GM21737 (cell line): ENCODE data around the gene SRPRB.

Experiments
- ATAC-seq: cut with Tn5 transposase; IDR thresholded peaks from one replicate; pipeline ENCODE4 v1.9.1; 2021; ENCODE audit warnings: mild to moderate bottlenecking, moderate library complexity; ENCODE audit not compliant: unreplicated experiment

SRPRB gene

DNA sequence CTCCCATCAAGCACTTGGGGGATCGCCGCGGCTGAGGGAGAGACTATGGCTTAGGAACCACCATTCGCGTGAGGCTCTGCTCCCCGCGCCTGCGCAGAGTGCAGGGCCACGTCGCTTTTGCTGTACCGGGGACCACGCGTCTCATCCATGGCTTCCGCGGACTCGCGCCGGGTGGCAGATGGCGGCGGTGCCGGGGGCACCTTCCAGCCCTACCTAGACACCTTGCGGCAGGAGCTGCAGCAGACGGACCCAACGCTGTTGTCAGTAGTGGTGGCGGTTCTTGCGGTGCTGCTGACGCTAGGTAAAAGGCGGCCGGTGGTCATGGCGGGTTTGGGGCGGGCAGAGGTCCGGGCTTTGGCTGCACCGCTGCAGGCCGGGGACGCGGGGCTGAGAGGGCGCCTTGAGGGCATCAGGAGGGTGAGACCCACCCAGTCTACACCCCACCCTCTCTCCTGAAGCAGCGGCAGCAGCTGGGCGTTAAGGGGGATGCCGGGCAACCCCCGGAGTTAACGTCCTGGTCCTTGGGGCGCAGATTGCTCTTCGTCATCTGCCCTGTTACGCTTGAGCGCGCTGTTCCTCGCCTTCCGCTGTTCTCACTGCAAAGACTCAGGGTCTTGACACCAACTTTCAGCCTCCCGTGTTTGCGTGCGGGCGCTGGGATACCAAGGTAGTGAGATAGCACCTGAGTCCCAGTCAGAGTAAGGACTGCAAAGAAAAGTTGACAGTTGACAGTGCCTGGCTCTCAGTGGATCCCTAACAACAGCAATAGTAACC is at the start of gene SRPRB:
Gene SRPRB, plus strand, starts transcription at position 114 of the 774 bp plus-strand sequence. Its CDS starts 34 bp downstream, at position 148.
- ATAC-seq: peak; percentile 97

GRCh38 chr3:133756716-133757694 is 48.6 kb upstream of the SRPRB start:
- no peak for ATAC-seq

GRCh38 chr3:133757701-133758567 is 47.7 kb upstream of the SRPRB start:
- no peak for ATAC-seq

DNA sequence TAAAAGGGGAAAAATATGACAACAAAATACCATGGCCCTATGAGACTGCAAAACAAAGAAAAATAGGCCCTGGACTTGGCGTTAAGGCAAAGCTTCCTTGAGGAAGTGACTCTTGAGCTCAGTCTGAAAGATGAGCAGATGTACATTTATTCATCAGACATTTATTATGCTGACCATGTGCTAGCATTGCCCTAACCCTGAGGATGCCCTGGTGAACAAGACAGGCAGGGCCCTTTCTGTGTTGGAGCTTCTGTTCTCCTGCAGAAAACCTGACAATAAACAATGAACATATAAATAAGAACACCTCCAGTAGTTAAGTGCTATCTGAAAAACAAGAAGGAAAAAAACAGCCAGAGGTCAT is 47.1 kb upstream of the SRPRB start:
- ATAC-seq: no peak

- no peak for ATAC-seq
Observed at GRCh38 chr3:133758964-133759739, 46.5 kb upstream of the SRPRB start.

DNA sequence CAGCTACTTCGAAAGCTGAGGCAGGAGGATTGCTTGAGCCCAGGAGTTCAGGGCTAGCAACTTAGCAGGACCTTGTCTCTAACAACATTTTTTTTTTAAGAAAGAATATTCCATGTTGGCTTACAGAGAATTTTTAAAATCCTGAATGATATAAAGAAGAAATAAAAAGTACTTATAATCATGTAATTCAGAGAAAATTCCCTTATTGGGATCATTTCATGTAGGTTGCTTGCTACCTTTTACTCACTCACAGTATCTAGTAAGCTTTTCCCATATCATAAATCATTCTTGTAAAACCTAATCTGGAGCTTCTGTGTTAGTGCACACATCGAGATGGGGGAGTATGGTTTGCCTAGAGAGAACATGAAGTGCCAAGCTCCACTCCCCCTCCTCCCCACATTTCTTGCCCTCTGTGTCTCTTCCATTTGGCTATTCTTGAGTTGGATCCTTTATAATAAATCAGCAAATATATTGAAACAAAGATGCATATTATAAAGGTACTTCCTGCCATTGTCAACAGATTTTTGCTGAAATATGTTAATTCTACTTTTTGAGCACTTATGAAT is 45.8 kb upstream of the SRPRB start:
- ATAC-seq: no peak

- no peak for ATAC-seq
Observed at GRCh38 chr3:133760916-133761315, 44.7 kb upstream of the SRPRB start.

DNA sequence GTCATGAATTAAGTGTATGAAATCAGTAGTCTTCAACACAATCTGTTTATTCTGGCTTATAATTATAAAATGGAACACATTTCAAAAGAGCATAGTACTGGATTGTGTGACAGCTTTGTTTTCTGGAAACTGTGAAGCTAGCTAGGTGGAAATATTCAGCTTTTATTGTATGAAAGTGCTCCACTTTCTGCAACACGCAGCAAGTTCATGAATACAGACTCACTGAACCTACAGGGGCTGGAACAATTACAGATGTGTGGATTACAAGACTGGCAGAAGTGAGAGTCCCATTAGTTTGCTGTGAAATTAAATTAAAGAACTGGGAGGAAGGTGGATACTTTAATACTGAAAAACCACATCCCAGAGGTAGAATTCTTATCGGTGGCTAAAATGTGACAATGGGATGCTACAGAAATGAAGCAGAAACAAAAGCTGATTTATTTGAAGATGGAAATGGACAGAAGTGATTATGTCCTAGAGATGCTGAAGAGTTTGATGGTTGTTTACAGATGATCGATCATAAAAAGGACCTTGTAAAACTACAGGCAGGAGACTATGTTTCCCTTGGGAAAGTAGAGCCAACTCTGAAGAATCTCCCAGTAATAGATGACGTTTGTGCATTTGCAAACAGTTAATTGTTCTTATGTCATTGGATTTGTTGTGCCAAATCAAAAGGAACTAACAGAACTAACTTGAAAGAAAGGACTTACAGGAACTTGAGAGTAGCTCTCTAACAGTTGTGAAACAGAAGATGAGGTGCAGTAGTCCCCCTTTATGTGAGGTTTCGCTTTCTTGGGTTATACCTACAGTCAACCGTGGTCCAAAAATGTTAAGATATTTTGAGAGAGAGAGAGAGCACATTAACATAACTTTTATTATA is 43.8 kb upstream of the SRPRB start:
- ATAC-seq: no peak

DNA sequence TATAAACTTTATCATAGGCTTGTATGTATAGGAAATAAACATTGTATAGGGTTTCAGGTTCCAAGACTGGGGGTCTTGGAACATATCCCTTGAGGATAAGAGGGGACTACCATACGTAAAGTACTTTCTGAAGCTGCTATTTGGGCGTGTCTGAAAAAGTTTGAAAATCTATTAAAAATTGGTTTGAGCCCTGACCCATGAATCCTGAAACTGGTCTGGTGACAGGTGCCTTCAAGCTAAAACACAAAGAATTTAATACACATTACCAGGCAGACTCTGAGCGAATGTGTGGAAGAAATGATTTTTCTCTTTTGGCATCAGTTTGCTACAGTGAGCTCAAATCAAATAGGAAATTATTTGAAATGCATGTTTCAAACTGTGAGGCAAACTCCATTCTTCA is 43.1 kb upstream of the SRPRB start:
- no peak for ATAC-seq

- no peak for ATAC-seq
Observed at GRCh38 chr3:133763797-133764683, 41.6 kb upstream of the SRPRB start.

DNA sequence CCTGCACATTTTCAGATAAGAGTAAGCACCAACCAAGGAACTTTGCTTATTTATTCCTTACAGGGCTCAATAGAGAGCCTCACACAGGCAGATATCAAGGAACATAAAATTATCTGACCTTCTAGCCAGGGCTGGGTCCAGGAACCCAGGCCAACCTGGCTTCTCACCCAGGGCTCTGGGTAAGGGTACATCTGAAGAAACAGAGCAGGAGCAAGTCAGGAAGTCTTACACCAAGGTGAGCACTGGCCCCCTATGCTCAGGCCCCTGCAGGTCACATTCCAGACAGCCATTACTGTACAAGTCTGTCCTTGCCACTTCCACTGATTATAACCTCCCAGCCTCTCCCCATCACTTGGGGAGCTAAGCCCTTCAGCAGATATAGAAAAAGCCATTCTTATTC is 40.4 kb upstream of the SRPRB start:
- no peak for ATAC-seq

- no peak for ATAC-seq
Observed at GRCh38 chr3:133767607-133768006, 38.0 kb upstream of the SRPRB start.

- no peak for ATAC-seq
Observed at GRCh38 chr3:133769536-133769935, 36.1 kb upstream of the SRPRB start.

GRCh38 chr3:133773732-133774131 is 31.9 kb upstream of the SRPRB start:
- ATAC-seq: no peak

GRCh38 chr3:133775309-133775708 is 30.3 kb upstream of the SRPRB start:
- no peak for ATAC-seq

DNA sequence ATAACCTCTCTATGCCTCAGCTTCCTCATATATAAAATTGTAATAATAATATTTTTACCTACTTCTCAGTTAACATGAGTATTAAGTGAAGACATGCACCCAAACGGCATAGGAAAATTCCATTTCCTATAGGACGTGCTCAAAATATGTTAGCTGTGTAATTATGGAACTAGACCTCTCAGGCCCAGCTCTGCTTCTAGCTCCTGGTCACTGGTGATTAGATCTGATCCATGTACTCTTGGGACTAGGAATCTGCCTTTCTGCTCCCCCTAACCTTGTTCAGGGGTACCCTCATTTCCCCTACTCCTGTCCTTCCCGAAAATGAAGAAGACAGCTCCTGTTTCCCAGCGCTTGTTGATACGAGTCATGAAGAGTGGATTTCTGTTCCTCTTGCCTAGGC is 29.8 kb upstream of the SRPRB start:
- ATAC-seq: no peak

DNA sequence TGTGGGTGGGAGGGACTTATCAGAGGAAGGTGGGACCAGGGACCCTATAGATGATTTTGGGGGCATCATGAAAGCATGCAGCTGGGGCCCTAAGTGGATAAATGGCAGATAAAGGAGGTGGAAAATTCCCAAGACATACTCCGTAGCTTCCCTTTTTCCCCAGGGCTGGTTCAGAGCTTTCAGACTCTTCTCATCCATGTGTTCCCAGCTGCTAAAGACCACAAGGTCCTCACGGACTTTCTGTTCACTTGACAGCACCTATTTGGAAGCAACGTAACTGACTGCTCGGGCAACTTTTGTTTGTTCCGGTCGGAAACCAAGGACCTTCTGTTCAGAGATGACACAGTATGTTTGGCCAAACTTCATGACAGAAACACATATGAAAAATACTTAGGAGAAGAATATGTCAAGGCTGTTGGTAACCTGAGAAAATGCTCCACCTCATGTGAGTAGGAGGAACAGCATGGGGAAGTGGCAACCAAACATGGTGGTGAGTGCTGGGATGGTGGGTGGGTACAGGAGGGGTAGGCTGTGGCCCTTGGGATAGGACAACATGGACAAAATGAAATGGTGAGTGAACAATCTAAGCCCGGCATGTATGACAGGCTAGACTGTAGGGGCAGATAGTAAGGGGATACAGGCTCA is 28.7 kb upstream of the SRPRB start:
- ATAC-seq: no peak
